Activated CD4-positive, alpha-beta memory T cell treated with anti-CD3 and anti-CD28 coated beads for 36 hours (primary cell): ENCODE results near the gene CENPN. TPM values are rescaled to one million over a fixed set of nuclear protein-coding genes. Genes with fewer than 3 reads are reported as not detected.

Source experiments
- CTCF ChIA-PET: fragments of 350-600 bp; sonication (Branson Sonifier 250); formaldehyde crosslinking; loops from one replicate; lab custom pipeline; 2021; ENCODE audit warnings: antibody characterized with exemption, inconsistent platforms; lab: Charles Lee
- POLR2A ChIA-PET: fragments of 350-600 bp; sonication (Branson Sonifier 250); formaldehyde crosslinking; loops from one replicate; lab custom pipeline; 2021; ENCODE audit warnings: antibody characterized with exemption; lab: Charles Lee
- DNase-seq: peaks from one replicate; pipeline ENCODE4 v3.0.0-alpha.2; 2020
- H3K27ac Mint-ChIP-seq: one replicate; pipeline ENCODE4 v1.8.0; 2021; ENCODE audit warnings: mixed read lengths
- H3K27me3 Mint-ChIP-seq: one replicate; pipeline ENCODE4 v1.8.0; 2021; ENCODE audit warnings: mixed read lengths
- H3K36me3 Mint-ChIP-seq: one replicate; pipeline ENCODE4 v1.8.0; 2021; ENCODE audit warnings: mixed read lengths
- H3K4me1 Mint-ChIP-seq: one replicate; pipeline ENCODE4 v1.8.0; 2021; ENCODE audit warnings: low read depth, mixed read lengths
- H3K4me3 Mint-ChIP-seq: one replicate; pipeline ENCODE4 v1.8.0; 2021; ENCODE audit warnings: mild to moderate bottlenecking, mixed read lengths
- H3K9me3 Mint-ChIP-seq: one replicate; pipeline ENCODE4 v1.8.0; 2021; ENCODE audit warnings: mixed read lengths
- intact Hi-C: fragments of 100-400 bp; cut with micrococcal nuclease; formaldehyde crosslinking; loops from one replicate; pipeline ENCODE4 v1.15.1; 2023
- total RNA-seq, 2 experiments: library from RNA; stranded (reverse); gene quantifications; one replicate each; pipeline ENCODE4 v1.2.3, GENCODE V29; 2021

Gene CENPN
- total RNA-seq, 2 experiments from 2014 or later, result 71.9 to 76.0 TPM

GRCh38 chr16:81067166-81067565 is 60.2 kb downstream of the CENPN start:
- no peaks in the 10 kb centered on the region for H3K9me3 Mint-ChIP-seq
- no peaks in the 10 kb centered on the region for H3K27me3 Mint-ChIP-seq
- POLR2A ChIA-PET, result no interaction called here
- CTCF ChIA-PET, result interaction anchor here (1.6 kb wide), 1 partner anchor 31 kb away, joined by 4 read pairs; the partner anchor contains the start of gene ATMIN
- H3K4me1 Mint-ChIP-seq, result no peaks in the 10 kb centered on the region
- no peak overlapping the region for H3K4me3 Mint-ChIP-seq
- no peak overlapping the region for H3K27ac Mint-ChIP-seq
- intact Hi-C loops, result no loop called here
- H3K36me3 Mint-ChIP-seq, result no peaks in the 10 kb centered on the region
- DNase-seq, result no peak

DNA sequence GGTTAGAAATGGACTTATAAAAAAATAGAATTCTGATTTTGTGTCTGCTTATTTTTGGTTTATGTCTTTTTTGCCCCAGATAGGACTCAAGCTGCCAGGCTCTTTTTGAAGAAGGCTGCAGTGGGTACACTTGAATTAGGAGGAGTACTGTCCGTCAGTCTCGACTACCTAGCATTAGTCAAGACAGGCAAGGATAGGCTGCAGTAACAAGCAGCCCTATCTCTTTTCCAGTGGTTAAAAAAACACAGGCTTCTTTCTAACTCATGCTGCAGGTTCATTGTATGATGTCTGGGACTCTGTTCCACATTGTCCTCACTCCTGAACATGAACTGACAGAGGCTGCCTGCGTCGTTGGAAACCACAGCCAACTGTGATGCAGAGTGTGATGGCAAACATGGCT is 62.0 kb downstream of the CENPN start:
- Mint-ChIP-seq H3K4me1 (no peaks in the 10 kb centered on the region), H3K4me3 (no peak overlapping the region), H3K27ac (no peak overlapping the region), H3K36me3 (no peaks in the 10 kb centered on the region), H3K27me3 (no peaks in the 10 kb centered on the region), H3K9me3 (no peaks in the 10 kb centered on the region)
- intact Hi-C loops, result no loop called here
- POLR2A ChIA-PET, result no interaction called here
- DNase-seq, result no peak
- CTCF ChIA-PET, result no interaction called here

DNA sequence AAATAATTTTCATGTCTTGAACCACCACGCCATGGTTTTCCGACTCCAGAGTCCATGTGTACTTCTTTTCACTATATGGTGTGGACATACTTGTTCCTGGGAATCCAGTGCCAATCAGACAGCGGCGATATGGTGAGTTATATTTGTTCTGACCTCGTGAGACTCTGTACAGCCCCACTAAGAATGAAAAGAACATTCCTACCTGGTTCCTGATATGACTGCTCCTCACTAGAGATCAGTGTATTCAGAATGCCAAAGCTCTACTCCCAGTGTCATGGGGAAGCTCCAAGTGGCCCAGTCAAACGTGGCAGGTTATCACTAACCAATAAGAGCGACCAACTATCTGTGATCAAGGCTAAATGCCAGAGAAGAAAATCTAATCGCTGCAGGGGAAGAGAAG is 64.0 kb downstream of the CENPN start:
- H3K4me1 Mint-ChIP-seq, result no peaks in the 10 kb centered on the region
- no peak overlapping the region for H3K4me3 Mint-ChIP-seq
- intact Hi-C loops, result no loop called here
- H3K27ac Mint-ChIP-seq, result no peak overlapping the region
- CTCF ChIA-PET, result interaction anchor here (1.8 kb wide), 1 partner anchor 35 kb away, joined by 7 read pairs; the partner anchor contains the start of gene ATMIN
- POLR2A ChIA-PET, result no interaction called here
- DNase-seq, result no peak
- H3K9me3 Mint-ChIP-seq, result no peaks in the 10 kb centered on the region
- no peaks in the 10 kb centered on the region for H3K27me3 Mint-ChIP-seq
- no peaks in the 10 kb centered on the region for H3K36me3 Mint-ChIP-seq

DNA sequence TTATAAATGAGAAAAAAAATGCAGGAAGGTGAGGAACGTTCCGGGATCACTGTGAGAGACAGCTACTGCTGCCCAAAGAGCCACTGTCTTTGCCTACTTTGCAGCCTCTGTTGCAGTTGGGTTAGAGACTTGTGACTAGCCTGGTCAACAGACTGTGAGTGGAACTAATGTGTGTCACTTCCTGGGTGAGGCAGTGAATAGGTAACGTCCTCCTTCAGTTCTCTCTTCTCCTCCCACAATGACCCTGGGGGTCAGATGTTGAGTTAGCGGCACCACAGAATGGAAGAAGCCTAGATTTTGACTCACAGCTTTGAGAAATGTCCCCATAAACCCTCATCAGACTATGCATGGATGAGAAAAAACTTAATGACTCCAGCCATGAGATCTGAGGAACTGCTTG is 64.8 kb downstream of the CENPN start:
- Mint-ChIP-seq H3K27me3 (no peaks in the 10 kb centered on the region), H3K9me3 (no peaks in the 10 kb centered on the region), H3K36me3 (no peaks in the 10 kb centered on the region), H3K4me3 (no peak overlapping the region), H3K4me1 (no peaks in the 10 kb centered on the region), H3K27ac (no peak overlapping the region)
- POLR2A ChIA-PET, result no interaction called here
- CTCF ChIA-PET, result interaction anchor here (2.9 kb wide), 1 partner anchor 35 kb away, joined by 22 read pairs; the partner anchor contains the start of gene ATMIN
- no peak for DNase-seq
- intact Hi-C loops, result no loop called here

DNA sequence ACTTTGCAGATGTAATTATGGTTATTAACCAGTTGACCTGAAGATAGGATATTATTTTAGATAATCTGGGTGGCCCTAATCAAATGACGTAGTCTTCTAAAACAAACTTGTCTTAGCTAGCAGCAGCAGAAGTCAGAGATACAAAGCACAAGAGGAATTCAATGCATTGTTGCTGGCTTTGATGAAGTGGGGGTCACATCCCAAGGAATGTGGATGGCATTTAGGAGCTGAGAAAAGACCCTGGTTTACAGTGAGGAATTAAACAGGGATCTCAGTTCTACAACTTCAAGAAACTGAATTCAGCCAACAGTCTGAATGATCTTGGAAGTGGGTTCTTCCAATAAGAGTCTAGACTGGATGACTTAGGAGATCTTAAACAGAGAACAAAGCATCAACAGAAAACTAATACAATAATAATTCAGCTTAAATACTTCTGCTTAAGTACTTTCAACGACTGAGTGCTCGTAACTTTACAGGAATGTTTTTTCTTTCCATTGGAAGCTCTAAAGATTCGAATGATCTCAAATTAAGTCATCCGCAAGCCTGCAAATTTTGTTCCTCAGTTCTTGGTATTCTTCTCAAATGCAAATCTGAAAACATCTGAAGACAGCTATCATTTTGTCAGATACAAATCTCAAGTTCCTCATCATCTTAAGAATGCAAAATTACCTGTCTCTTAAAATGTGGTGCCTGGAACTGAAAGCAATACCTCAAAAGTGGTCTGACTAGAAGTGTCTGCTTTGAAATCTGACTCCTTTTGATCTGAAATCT is 66.7 kb downstream of the CENPN start:
- ChIA-PET CTCF (interaction anchor here (1.0 to 2.9 kb wide), 3 partner anchors 37 to 69 kb away, joined by 3 to 22 read pairs (median 5); partner anchors contain the start of gene ATMIN), POLR2A (no interaction called here)
- H3K27ac Mint-ChIP-seq, result no peak overlapping the region
- peaks cover 3% of the 10 kb centered on the region for H3K4me1 Mint-ChIP-seq
- H3K36me3 Mint-ChIP-seq, result no peaks in the 10 kb centered on the region
- DNase-seq, result no peak
- H3K9me3 Mint-ChIP-seq, result no peaks in the 10 kb centered on the region
- no peaks in the 10 kb centered on the region for H3K27me3 Mint-ChIP-seq
- intact Hi-C loops, result no loop called here
- H3K4me3 Mint-ChIP-seq, result no peak overlapping the region

DNA sequence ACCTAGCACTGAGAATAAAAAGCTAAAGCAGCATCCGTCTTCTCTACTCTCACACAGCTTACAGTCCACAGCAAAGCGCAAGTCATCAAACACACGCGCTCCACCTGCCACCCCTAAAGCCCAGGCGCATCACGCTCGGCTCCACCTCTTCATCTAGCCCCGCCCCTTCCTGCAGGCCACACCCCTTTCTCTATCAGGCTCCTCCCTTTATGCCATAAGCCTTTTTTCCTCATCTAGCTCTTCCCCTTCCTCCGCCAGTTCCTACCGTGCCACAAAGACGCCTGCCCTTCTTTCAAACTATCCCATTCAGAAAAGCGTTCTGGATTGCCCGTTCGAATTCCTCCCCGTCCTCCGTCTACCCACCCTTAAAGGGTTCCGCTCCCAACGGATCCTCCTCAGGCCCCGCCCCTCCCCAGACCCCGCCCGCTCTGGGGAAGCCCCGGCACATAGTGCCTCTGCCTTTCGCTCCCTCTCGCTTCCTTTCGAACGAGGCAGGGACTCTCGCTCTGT is 69.6 kb downstream of the CENPN start:
- intact Hi-C loops, result loop anchor here (1.0 to 5.0 kb wide), 5 partner anchors 20 to 269 kb away; partner anchors contain the start of genes ATMIN, CENPN, GAN and GCSH
- H3K4me1 Mint-ChIP-seq, result peaks cover 3% of the 10 kb centered on the region
- CTCF ChIA-PET, result interaction anchor here (0.7 to 4.3 kb wide), 4 partner anchors 41 to 73 kb away, joined by 3 to 68 read pairs (median 3); partner anchors contain the start of gene ATMIN
- no peaks in the 10 kb centered on the region for H3K9me3 Mint-ChIP-seq
- no peak overlapping the region for H3K27ac Mint-ChIP-seq
- H3K4me3 Mint-ChIP-seq, result no peak overlapping the region
- DNase-seq, result peak; percentile 94
- POLR2A ChIA-PET, result interaction anchor here (1.0 to 1.9 kb wide), 4 partner anchors 40 to 73 kb away, joined by 4 to 11 read pairs (median 6); partner anchors contain the start of genes ATMIN, CENPN and CMC2
- H3K27me3 Mint-ChIP-seq, result no peaks in the 10 kb centered on the region
- no peaks in the 10 kb centered on the region for H3K36me3 Mint-ChIP-seq

DNA sequence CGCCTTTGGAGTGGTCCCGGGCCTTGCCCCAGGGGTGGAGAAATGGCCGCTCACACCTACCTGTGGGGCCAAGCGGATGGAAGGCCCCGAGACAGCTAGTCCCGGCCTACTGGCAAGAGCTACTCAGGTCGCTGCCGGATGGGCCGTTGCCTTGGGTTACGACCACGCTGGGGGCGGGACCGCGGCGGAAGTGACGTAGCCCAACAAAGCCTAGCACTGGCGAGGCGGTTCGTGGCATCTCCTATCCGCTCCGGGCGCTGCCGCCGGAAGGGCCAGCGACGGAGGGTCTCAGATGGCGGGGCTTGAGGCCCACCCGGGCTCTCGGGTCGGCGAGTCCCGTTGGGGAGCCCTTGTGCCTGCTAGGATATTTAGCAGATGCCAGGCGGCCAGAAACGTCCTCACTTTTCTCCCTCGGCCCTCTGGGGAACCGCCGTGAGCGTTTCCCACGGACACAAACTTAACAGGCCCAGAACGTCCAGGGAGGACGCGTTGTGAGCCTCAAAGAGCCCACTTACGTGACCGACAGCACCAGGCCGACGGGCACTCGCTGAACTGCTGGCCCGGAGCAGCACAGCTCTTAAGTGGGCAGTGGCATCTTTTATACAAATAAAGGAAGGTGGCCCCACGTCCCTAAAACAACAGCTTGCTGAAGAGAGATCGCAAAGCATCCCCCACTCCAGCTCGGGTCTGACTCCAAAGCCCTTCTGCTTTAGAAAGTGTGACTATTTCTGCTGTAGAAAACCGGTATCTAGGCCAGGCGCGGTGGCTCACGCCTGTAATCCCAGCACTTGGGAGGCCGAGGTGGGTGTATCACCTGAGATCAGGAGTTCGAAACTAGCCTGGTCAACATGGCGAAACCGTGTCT is 70.3 kb downstream of the CENPN start, which contains the start of gene C16orf46:
Gene C16orf46, minus strand, starts transcription at position 163 of the 865 bp plus-strand sequence. CDS start 13,283 bp downstream, outside the sequence.
- CTCF ChIA-PET, result interaction anchor here (0.7 to 4.3 kb wide), 5 partner anchors 10 to 74 kb away, joined by 3 to 68 read pairs (median 3); partner anchors contain the start of gene ATMIN
- peak; percentile 99 for DNase-seq
- intact Hi-C loops, result loop anchor here (1.0 to 5.0 kb wide), 3 partner anchors 19 to 270 kb away; partner anchors contain the start of genes ATMIN and GCSH
- Mint-ChIP-seq H3K36me3 (no peaks in the 10 kb centered on the region), H3K9me3 (no peaks in the 10 kb centered on the region), H3K4me1 (peaks cover 3% of the 10 kb centered on the region), H3K27me3 (no peaks in the 10 kb centered on the region), H3K4me3 (peak within 1 kb of the TSS; percentile 32), H3K27ac (no peak within 1 kb of the TSS)
- POLR2A ChIA-PET, result interaction anchor here (0.9 to 1.9 kb wide), 6 partner anchors 11 to 237 kb away, joined by 3 to 11 read pairs (median 4); partner anchors contain the start of genes ATMIN, CENPN, CMC2 and GAN

DNA sequence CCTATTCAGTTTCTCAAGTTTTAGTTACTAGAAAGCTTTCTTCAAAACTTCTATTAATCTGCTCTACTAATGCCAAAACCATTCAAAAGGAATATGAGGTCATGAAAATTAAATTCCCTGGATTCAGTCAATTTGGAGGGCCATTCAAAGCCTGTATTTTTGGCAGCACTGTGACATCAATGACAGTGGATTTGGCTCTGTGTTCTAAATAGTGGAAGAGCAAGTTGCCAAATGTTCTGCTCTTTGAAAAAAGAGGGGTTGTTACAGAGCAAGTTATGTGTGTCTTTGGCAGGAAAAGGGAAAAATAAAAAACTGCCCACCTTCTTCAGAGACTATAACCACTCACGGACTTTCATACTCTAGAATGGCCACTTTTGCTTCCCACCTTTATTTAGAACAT is 73.2 kb downstream of the CENPN start:
- Mint-ChIP-seq H3K4me1 (peaks cover 3% of the 10 kb centered on the region), H3K9me3 (no peaks in the 10 kb centered on the region), H3K4me3 (no peak overlapping the region), H3K27me3 (no peaks in the 10 kb centered on the region), H3K36me3 (no peaks in the 10 kb centered on the region), H3K27ac (no peak overlapping the region)
- intact Hi-C loops, result no loop called here
- no peak for DNase-seq
- CTCF ChIA-PET, result no interaction called here
- POLR2A ChIA-PET, result no interaction called here

GRCh38 chr16:81081014-81081413 is 74.0 kb downstream of the CENPN start:
- peaks cover 3% of the 10 kb centered on the region for H3K4me1 Mint-ChIP-seq
- ChIA-PET POLR2A (no interaction called here), CTCF (no interaction called here)
- no peak overlapping the region for H3K27ac Mint-ChIP-seq
- no peak for DNase-seq
- H3K27me3 Mint-ChIP-seq, result no peaks in the 10 kb centered on the region
- H3K36me3 Mint-ChIP-seq, result no peaks in the 10 kb centered on the region
- H3K9me3 Mint-ChIP-seq, result no peaks in the 10 kb centered on the region
- intact Hi-C loops, result no loop called here
- H3K4me3 Mint-ChIP-seq, result no peak overlapping the region
